GM12864 (cell line): ENCODE data around the gene CENPW.

Source experiments
- DNase-seq: peaks from one replicate; pipeline ENCODE4 v3.0.0-alpha.2; 2011; ENCODE audit warnings: low read depth
- H3K4me3 ChIP-seq: 2 replicates; pipeline ENCODE4 v1.5.1; 2011; ENCODE audit warnings: mild to moderate bottlenecking, low read depth, low read length, control low read depth
- CTCF ChIP-seq: IDR thresholded peaks from 2 replicates; pipeline ENCODE4 v1.5.1; 2011; ENCODE audit warnings: low read depth, mild to moderate bottlenecking, moderate library complexity, low read length, control low read depth, inconsistent platforms; ENCODE audit errors: missing control alignments

The CENPW gene

GRCh38 chr6:126381498-126381897 is 41.6 kb downstream of the CENPW start:
- no peak for TF ChIP-seq CTCF
- DNase-seq = no peak
- no peak overlapping the region for H3K4me3 ChIP-seq

- DNase-seq = no peak
- TF ChIP-seq CTCF = no peak
- H3K4me3 ChIP-seq = no peak overlapping the region
These were observed 43.3 kb downstream of the CENPW start for GRCh38 chr6:126383203-126383602.

GRCh38 chr6:126385536-126385935 is 45.6 kb downstream of the CENPW start:
- H3K4me3 ChIP-seq = no peak overlapping the region
- no peak for DNase-seq
- no peak for TF ChIP-seq CTCF

GRCh38 chr6:126388104-126388598 is 48.2 kb downstream of the CENPW start:
- no peak for DNase-seq
- no peak for TF ChIP-seq CTCF

GRCh38 chr6:126396131-126396530 is 56.2 kb downstream of the CENPW start:
- TF ChIP-seq CTCF = no peak
- no peak for DNase-seq
- no peak overlapping the region for H3K4me3 ChIP-seq

More at GRCh38 chr6:126388104-126388598, 48.2 kb downstream of the CENPW start:
- no peak overlapping the region for H3K4me3 ChIP-seq
